HepG2 (cell line): ENCODE results near the gene EIF5B. TPM values are rescaled to one million over a fixed set of nuclear protein-coding genes. Genes with fewer than 3 reads are reported as not detected.

Experiments
- BATF2 ChIP-seq: sonication (generic); formaldehyde crosslinking; IDR thresholded peaks from 2 replicates; pipeline ENCODE4 v1.8.0; 2022; ENCODE audit warnings: mild to moderate bottlenecking, missing genetic modification reagents, moderate library complexity
- CEBPB ChIP-seq: IDR thresholded peaks from 2 replicates; pipeline ENCODE4 v1.6.1; 2011; ENCODE audit warnings: low read depth, low read length, improper control_type of control experiment, borderline replicate concordance
- GATA4 ChIP-seq: sonication (generic); IDR thresholded peaks from 2 replicates; pipeline ENCODE4 v1.6.1; 2016; ENCODE audit warnings: antibody characterized with exemption, low read depth, borderline replicate concordance
- HDAC2 ChIP-seq: sonication (generic); formaldehyde crosslinking; IDR thresholded peaks from 2 replicates; pipeline ENCODE4 v1.4.0; 2020; ENCODE audit warnings: missing genetic modification reagents
- MEIS1 ChIP-seq: sonication (generic); formaldehyde crosslinking; IDR thresholded peaks from 2 replicates; pipeline ENCODE4 v1.9.0; 2021; ENCODE audit warnings: mild to moderate bottlenecking, missing genetic modification reagents, moderate library complexity, borderline replicate concordance
- MLX ChIP-seq: IDR thresholded peaks from 2 replicates; pipeline ENCODE4 v1.6.1; 2016
- SETDB1 ChIP-seq: sonication (generic); formaldehyde crosslinking; IDR thresholded peaks from 2 replicates; pipeline ENCODE4 v1.5.1; 2020; ENCODE audit warnings: missing genetic modification reagents, mild to moderate bottlenecking, borderline replicate concordance
- TAF1 ChIP-seq: sonication (generic); formaldehyde crosslinking; IDR thresholded peaks from 2 replicates; pipeline ENCODE4 v1.4.0; 2020; ENCODE audit warnings: missing genetic modification reagents
- TRIM24 ChIP-seq: sonication (generic); formaldehyde crosslinking; IDR thresholded peaks from 2 replicates; pipeline ENCODE4 v1.8.0; 2022; ENCODE audit warnings: mild to moderate bottlenecking, missing genetic modification reagents
- ZNF180 ChIP-seq: sonication (generic); formaldehyde crosslinking; IDR thresholded peaks from 2 replicates; pipeline ENCODE4 v1.4.0; 2020; ENCODE audit warnings: low read depth, missing genetic modification reagents, borderline replicate concordance
- ZNF407 ChIP-seq: sonication (generic); formaldehyde crosslinking; IDR thresholded peaks from one replicate; pipeline ENCODE4 v1.5.1; 2020; ENCODE audit warnings: mild to moderate bottlenecking, missing genetic modification reagents; ENCODE audit errors: not compliant biosample characterization
- ZNF737 ChIP-seq: sonication (generic); formaldehyde crosslinking; IDR thresholded peaks from 2 replicates; pipeline ENCODE4 v1.5.0; 2020; ENCODE audit warnings: missing genetic modification reagents, mild to moderate bottlenecking, borderline replicate concordance
- polyA plus RNA-seq, 8 experiments: library from polyadenylated mRNA; depleted of rRNA in 3 of 8; stranded (reverse) in 7 of 8; unstranded in 1 of 8; fragments of >200 nt; fragmentation: Illumina TruSeq in 4 of 8; extraction: Trizol in 4 of 8; gene quantifications; 2 replicates each; pipeline versions ENCODE4 v1.2.1 to v1.2.3, GENCODE V29; 2011 to 2016; ENCODE audit warnings: low read depth in 4 of 8, missing spikeins in 1 of 8, mixed read lengths in 1 of 8; ENCODE audit not compliant: insufficient read depth in 1 of 8
- total RNA-seq, 5 experiments: library from RNA; depleted of rRNA; stranded (reverse); fragments of >200 nt; fragmentation: Illumina TruSeq; extraction: Trizol; gene quantifications; 2 replicates each; pipeline ENCODE4 v1.2.3, GENCODE V29; 2016; ENCODE audit warnings: low read depth in 1 of 5
- TF ChIP-seq, protein P1 (sequence below): sonication (generic); formaldehyde crosslinking; IDR thresholded peaks from 2 replicates; pipeline ENCODE4 v1.9.0; 2022; ENCODE audit warnings: low read depth, missing genetic modification reagents
- TF ChIP-seq, protein P2 (sequence below): sonication (generic); formaldehyde crosslinking; IDR thresholded peaks from 2 replicates; pipeline ENCODE4 v1.5.0; 2020; ENCODE audit warnings: mild to moderate bottlenecking, missing genetic modification reagents

Gene EIF5B
- total and polyA plus RNA-seq, 2 of the 13 experiments (the other 11 are each of a cell fraction or from before 2014, with no cell fraction given): 8.8 to 32.1 TPM

- TF ChIP-seq SETDB1 (no peak), MEIS1 (CRISPR knock-in tag) (peak; percentile 95), ZNF180 (CRISPR knock-in tag) (no peak), CEBPB (peak; percentile 98), HDAC2 (CRISPR knock-in tag) (peak; percentile 91), TRIM24 (no peak), ZNF407 (no peak), TAF1 (CRISPR knock-in tag) (peak; percentile 90), ZNF737 (no peak), BATF2 (no peak; the same call in 1 of the 2 replicates), MLX (peak; percentile 74), GATA4 (peak; percentile 58; the same call in 1 of the 2 replicates)
- TF ChIP-seq, protein P1, sequence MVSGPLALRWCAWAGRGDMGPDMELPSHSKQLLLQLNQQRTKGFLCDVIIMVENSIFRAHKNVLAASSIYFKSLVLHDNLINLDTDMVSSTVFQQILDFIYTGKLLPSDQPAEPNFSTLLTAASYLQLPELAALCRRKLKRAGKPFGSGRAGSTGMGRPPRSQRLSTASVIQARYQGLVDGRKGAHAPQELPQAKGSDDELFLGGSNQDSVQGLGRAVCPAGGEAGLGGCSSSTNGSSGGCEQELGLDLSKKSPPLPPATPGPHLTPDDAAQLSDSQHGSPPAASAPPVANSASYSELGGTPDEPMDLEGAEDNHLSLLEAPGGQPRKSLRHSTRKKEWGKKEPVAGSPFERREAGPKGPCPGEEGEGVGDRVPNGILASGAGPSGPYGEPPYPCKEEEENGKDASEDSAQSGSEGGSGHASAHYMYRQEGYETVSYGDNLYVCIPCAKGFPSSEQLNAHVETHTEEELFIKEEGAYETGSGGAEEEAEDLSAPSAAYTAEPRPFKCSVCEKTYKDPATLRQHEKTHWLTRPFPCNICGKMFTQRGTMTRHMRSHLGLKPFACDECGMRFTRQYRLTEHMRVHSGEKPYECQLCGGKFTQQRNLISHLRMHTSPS: 0 out of 2 replicates have a peak, but pooled peaks have one; percentile 35
- TF ChIP-seq, protein P2, sequence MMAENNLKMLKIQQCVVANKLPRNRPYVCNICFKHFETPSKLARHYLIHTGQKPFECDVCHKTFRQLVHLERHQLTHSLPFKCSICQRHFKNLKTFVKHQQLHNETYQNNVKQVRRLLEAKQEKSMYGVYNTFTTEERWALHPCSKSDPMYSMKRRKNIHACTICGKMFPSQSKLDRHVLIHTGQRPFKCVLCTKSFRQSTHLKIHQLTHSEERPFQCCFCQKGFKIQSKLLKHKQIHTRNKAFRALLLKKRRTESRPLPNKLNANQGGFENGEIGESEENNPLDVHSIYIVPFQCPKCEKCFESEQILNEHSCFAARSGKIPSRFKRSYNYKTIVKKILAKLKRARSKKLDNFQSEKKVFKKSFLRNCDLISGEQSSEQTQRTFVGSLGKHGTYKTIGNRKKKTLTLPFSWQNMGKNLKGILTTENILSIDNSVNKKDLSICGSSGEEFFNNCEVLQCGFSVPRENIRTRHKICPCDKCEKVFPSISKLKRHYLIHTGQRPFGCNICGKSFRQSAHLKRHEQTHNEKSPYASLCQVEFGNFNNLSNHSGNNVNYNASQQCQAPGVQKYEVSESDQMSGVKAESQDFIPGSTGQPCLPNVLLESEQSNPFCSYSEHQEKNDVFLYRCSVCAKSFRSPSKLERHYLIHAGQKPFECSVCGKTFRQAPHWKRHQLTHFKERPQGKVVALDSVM: peak; percentile 78
These were observed 1.0 kb upstream of the EIF5B start, which contains the start of gene TXNDC9 (continued) for GRCh38 chr2:99335911-99336803.
